HG03060 (cell line): ENCODE results near the gene TM4SF18.
A peak's percentile ranks its signal among the peaks of the same experiment; 100 is the strongest.

Experiments
- ATAC-seq: cut with Tn5 transposase; IDR thresholded peaks from one replicate; pipeline ENCODE4 v1.9.1; 2021; ENCODE audit warnings: low read depth, moderate number of reproducible peaks; ENCODE audit not compliant: unreplicated experiment

Gene TM4SF18

DNA sequence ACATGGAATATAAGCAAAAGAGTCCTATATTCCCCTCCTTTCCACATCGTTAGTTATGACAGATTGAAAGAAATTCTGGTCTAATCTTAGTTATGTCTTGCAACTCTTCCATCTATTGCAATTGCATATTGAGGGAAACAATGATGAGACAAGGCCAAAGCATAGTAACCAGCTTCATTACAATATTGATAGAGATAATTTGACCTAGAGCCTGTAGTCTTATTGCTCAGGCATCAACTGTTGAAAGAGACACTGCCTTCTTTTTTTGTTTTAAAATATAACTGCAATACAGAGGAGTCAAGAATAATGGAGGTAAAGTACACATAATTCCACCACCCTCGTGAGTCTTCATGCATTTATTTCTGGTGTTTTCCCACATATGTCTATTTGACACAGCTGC, 2.0 kb downstream of the TM4SF18 start:
- no peak for ATAC-seq

- no peak for ATAC-seq
Measured at GRCh38 chr3:149330609-149331331, 2.7 kb downstream of the TM4SF18 start.

- no peak for ATAC-seq
Measured at GRCh38 chr3:149327156-149327555, 6.3 kb downstream of the TM4SF18 start.

GRCh38 chr3:149325581-149325980, 7.9 kb downstream of the TM4SF18 start:
- no peak for ATAC-seq

DNA sequence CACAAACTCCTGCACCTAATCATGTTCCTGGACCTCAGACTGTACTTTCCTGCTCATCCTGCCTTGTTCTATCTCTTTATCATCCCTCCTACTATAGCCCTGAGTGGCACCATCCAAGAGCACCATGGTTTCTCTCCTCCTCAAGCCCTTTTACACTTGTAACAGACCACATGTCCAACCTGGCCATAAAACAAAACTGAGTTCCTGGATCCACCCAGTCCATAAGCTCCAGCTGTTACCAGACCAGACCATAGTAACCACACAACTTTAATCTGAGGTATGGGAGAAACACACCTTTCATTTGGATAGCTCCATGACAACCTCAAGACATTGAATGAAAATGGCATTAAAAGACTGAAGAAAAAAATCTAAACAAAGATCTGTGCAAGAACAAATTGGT, 9.1 kb downstream of the TM4SF18 start:
- no peak for ATAC-seq

GRCh38 chr3:149321640-149322039, 11.8 kb downstream of the TM4SF18 start:
- no peak for ATAC-seq

DNA sequence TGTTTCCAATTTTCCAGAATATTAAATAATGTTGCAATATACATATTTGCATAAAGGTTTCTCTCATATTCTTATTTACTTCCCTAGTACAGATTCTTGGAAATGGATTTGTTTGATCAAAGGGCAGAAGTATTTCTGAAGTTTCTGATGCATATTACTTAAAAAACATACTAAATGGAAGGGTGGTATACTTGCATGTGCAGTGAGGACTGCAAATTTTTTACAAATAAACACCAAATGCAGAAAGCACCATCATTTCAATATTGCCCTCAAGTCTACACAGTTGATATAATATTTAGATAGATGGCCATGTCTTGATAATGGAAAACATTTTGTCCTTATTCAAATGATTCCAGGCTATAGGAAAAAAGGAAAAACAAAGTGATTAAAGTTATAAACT, 12.3 kb downstream of the TM4SF18 start:
- ATAC-seq, result no peak

- no peak for ATAC-seq
Measured at GRCh38 chr3:149319750-149320149, 13.7 kb downstream of the TM4SF18 start.

GRCh38 chr3:149317072-149317471, 16.4 kb downstream of the TM4SF18 start:
- ATAC-seq, result no peak

DNA sequence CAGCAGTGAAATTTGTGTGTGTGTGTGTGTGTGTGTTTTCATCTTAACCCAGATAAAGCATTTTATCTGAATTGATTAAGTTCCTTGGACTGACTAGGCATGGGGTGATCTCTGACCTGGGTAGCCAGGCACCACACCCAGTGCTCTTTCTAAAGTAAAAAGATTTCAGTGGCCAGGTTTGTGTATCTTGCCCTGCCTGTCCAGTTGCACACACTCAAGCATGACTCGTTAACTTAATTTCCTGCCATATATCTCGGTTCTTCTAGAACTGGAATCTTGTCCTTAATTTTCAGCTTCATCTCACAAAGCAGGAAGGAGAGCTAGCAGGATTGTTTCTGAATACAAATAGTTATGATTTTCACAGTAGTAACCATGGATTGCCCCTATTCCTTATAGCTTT, 17.0 kb downstream of the TM4SF18 start:
- ATAC-seq, result no peak

- no peak for ATAC-seq
Measured at GRCh38 chr3:149315694-149316093, 17.7 kb downstream of the TM4SF18 start.

GRCh38 chr3:149314807-149315578, 18.4 kb downstream of the TM4SF18 start:
- no peak for ATAC-seq

- no peak for ATAC-seq
Measured at GRCh38 chr3:149313542-149313941, 19.9 kb downstream of the TM4SF18 start.

DNA sequence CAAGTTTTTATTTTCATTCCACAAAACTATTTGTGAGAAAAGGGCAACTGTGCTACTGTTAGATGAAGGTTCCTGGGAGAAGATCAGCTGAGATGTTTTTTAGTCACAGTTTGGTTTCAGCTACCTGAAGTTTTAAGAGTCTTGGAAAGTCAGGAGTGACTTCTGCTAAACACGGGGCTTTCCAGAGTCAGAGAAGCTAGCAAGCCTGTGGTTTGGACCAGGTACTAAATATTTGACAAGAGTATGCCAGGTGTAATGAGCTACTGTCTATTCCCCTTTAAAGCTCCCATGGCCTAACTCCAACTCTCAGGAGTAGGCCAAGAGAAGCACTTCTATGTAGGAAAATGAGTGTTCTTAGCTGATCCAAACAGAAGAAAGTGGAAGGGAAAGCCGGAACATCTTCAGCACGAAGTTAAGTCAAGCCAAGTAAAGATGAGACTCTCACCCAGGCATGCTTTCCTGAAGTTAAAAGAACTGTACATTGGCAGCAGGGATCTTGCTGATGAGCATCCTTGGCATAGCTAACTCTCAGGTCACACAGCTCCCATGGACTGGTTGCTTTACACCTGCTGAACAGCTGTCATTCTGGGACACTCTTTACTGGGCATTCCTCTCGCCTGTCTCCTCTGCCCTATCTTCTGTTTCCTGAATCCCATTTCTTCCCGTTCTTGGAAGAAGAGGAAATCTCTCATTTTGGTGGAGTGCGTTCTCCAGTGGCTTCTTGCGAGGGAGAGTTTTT, 22.5 kb downstream of the TM4SF18 start:
- ATAC-seq, result no peak

- no peak for ATAC-seq
Measured at GRCh38 chr3:149307435-149307783, 26.0 kb downstream of the TM4SF18 start.

- no peak for ATAC-seq
Measured at GRCh38 chr3:149306751-149307434, 26.5 kb downstream of the TM4SF18 start.

GRCh38 chr3:149305376-149305775, 28.1 kb downstream of the TM4SF18 start:
- ATAC-seq, result no peak

GRCh38 chr3:149299938-149300801, 33.3 kb downstream of the TM4SF18 start:
- peak; percentile 65 for ATAC-seq

GRCh38 chr3:149296972-149297371, 36.5 kb downstream of the TM4SF18 start:
- ATAC-seq, result no peak

DNA sequence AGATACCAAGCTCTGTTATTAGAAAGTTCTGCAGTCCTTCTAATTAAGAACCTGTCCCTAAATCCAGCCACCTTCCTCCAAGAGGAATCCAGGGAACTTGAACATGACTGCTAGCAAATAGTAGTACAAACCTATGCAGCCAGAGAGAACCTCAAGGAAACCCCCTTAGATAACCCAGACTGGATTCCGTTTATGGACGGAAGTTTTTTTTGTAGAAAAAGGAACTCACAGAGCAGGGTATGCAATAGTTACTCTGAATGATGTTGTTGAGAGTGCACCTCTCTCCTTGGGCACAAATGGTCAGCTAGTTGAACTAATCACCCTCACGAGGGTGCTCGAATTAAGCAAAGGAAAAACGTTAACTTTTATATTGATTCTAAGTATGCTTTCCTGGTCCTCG, 40.8 kb downstream of the TM4SF18 start:
- ATAC-seq, result no peak
